Hypothalamus (tissue), 51 donors: ENCODE data around the gene NR5A1.

Source experiments
- DNase-seq, 51 donors: peaks; one replicate each; lab custom pipeline; 2025; lab: John Stamatoyannopoulos, UW

NR5A1 gene

GRCh38 chr9:124500028-124500795 lies 7.0 kb downstream of the NR5A1 start:
- no peak for DNase-seq

GRCh38 chr9:124499216-124499615 lies 8.0 kb downstream of the NR5A1 start:
- DNase-seq: no peak

- DNase-seq: no peak
Observed at GRCh38 chr9:124498499-124499146, 8.6 kb downstream of the NR5A1 start.

DNA sequence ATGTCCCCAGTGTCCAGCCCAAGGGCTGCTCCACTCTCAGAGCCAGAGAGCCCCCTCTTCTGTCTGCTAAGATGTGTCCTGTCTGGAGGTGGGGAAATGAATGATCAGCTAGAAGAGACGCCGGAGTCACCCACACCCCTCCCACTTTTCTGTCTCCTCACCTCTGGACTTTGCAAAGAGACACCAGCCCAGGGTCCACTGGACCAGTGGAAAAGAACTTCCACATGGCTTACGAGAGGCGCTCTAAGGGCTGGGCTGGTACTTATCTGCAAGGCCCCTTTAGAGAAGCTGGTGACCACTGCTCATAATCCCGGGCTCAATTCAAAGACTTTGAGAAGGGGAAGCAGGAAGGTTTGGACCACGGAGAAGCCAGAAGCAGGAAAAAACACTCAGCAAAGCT lies 9.2 kb downstream of the NR5A1 start:
- DNase-seq: no peak

GRCh38 chr9:124497441-124497840 lies 9.8 kb downstream of the NR5A1 start:
- no peak for DNase-seq

DNA sequence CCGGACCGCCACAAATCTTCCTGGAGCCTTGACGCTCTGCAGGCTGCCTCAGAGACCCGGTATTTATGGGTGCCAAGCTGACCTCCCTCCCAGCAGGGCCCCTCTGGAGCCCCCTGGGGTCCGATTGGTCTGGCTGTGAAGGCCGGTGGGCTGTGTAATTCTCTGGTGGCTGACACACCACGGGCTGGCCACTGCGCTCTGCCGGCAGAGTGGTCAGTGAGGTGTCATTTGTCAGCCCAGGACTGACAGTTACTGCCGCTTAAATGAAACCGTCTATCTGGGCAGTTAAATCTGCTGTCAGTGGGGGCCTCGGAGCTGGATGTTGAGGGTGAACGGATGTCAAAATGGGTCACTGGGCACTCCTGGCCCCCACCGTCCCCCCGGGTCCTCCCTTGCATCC lies 10.7 kb downstream of the NR5A1 start:
- no peak for DNase-seq

DNA sequence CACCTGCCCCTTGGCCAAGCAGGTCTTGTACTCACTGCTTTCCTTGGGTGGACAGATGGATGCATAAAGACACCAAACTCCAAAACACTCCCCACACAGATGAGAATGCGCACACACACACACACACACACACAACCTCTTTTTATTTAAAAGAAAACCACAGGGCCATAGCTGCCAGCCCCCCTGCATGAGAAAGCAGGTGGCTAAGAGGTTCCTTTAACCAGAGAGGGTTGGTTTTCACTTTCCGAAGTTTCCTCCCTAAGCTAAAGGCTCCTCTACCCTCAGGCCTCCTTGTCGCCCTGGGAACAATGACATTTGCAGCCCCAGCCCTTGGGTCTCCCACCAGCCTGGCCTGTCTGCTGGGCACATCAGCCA lies 11.1 kb downstream of the NR5A1 start:
- no peak for DNase-seq

DNA sequence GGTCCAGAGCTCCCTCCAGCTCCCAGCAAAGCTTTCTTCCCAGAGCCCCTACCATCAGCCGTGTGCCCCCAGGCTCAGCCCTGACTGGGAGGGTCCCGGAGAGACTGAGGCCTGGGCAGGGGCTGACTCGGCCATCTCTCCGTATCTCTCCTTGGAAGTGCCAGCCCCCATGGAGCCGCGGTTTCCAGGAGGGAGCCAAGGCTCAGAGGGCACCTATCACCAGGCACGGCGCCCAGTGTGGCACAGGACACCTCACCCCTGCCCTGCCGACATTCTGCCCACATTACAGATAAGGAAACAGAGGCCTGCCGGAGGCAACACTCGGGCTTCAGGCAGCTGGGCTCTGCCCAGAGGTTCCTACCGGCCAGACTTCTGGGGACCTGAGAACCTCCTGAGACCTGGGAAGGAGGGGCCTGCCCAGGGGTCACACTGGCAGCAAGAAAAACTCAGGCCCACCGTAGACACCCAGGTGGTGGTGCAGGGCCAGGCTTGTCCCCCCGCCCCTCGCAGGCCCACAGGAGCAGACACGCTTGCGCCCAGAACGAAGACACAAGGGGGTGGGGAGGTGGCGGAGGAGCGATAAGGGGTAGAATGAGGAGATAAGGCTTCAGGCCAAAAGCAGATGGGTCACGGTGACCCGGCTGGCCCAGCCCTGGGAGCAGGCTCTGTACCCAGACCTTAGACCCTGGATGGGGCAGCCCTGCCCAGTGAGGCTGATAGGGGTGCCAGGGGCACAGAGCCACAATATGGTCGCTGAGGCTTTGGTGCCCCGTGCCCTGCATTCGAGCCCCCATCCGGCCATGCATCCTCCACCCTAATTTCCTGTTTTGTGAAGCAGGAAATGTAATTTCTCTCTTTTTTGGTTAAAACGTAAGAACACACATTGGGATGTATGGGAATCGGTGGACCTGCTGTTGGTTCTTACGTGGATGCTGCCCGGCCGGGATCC lies 11.8 kb downstream of the NR5A1 start:
- DNase-seq: no peak

- DNase-seq: no peak
Observed at GRCh38 chr9:124493794-124494479, 13.3 kb downstream of the NR5A1 start.

GRCh38 chr9:124493218-124493617 lies 14.0 kb downstream of the NR5A1 start:
- DNase-seq: no peak

DNA sequence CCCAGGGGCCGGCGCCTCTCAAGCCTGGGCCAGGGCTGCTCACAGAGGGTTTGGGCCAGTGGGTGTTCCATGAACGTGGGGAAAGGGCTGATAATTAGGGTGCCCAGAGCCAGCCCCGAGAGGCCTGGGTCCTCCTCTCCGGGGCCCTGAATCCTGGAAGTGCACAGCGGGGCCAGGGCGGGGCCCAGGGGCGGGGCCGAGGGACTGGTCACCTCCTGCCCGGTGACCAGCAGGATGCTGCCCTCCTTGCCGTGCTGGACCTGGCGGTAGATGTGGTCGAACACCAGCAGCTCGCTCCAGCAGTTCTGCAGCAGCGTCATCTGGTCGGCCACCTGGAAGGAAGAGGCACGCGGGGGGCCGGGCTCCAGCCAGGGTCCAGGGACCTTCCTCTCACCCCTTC lies 14.4 kb downstream of the NR5A1 start:
- DNase-seq: no peak

GRCh38 chr9:124491049-124491975 lies 15.9 kb downstream of the NR5A1 start:
- no peak for DNase-seq

- no peak for DNase-seq
Observed at GRCh38 chr9:124490004-124490403, 17.2 kb downstream of the NR5A1 start.

GRCh38 chr9:124489222-124489621 lies 18.0 kb downstream of the NR5A1 start:
- DNase-seq: no peak

GRCh38 chr9:124488641-124489210 lies 18.5 kb downstream of the NR5A1 start:
- no peak for DNase-seq

- peak in 2 of 51 donors; percentile 7 to 15 for DNase-seq
Observed at GRCh38 chr9:124487260-124488182, 19.7 kb downstream of the NR5A1 start.

- DNase-seq: no peak
Observed at GRCh38 chr9:124486778-124487259, 20.4 kb downstream of the NR5A1 start.

GRCh38 chr9:124485936-124486335 lies 21.3 kb downstream of the NR5A1 start:
- DNase-seq: no peak
